Activated T-cell treated with anti-CD3 and anti-CD28 coated beads for 4 hours (primary cell): ENCODE measurements around the gene HHIPL1.

Experiments used
- DNase-seq: peaks from one replicate; pipeline ENCODE4 v3.0.0-alpha.2; 2020

HHIPL1 gene

DNA sequence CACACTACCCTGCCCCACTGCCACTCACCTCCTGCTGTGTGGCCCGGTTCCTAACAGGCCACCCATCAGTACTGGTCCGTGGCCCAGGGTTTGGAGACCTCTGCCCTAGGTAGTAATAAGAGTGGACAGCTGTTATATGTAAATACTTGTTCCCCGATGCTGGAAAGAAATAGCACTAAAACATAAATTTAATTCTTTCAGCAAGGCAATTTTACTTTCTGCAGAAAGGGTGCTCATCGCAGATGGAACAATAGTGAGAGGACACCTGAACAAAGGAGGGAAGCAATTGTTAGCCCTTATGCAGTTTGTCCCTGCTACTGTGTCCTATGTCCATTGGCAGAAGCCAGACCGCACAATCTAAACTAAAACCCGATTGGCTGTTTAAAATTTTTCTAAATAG is 33.3 kb downstream of the HHIPL1 start:
- DNase-seq = no peak

DNA sequence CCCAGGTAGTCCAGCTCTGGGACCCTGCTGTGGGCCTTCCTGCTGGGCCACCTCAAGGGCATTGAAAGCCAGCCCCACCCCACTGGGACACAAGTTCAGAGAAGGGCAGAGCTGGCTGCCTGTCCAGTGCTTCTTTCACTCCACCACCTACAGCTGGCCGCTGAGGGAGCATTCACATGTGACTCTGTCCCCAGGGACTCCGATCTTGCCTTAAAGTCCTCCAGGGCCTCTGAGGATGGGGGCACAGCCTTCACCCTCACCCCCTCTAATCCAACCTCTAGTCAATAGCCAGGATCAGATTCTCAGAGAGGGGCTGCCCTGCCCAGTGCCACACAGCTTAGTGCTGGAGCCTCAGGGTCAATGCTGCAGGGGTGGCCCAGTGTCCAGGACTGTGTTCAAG is 34.2 kb downstream of the HHIPL1 start:
- no peak for DNase-seq

DNA sequence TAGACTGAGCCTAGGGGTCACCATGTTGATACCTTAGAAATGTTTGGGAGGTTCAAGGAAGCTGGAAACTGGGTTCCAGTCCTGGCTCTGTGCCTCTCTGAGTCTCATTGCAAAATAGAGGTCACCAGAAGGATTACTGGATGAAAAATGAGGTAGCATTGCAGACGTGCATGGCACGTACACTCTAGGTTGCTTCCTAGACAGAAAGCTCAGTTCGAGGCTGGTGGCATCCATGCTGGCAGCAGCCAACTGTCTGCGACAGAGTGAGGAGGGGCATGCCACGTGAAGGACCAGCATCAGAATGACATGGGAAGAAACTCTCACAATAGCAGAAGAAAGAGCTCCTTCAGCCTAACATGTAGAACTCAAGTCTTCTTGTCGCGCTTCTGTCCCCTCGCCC is 34.6 kb downstream of the HHIPL1 start:
- no peak for DNase-seq

DNA sequence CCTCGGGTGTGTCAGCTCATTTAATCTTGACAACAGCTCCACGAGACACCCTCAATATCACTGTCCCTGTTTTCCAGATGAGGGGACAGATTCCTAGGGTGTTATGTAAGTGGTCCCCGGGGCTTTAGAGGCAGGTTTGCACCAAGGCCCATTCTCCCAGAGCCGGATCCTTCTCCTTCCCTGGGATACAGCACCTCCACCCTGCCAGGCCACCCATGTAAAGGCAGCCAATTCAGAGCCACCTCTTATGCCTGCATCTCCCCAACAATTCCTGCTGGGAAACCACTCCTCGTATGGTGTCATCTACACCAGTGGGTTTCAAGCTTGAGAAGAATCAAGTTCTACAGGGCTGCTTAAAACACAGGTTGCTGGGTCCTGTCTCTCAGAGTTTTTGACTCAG is 35.1 kb downstream of the HHIPL1 start:
- DNase-seq = no peak

DNA sequence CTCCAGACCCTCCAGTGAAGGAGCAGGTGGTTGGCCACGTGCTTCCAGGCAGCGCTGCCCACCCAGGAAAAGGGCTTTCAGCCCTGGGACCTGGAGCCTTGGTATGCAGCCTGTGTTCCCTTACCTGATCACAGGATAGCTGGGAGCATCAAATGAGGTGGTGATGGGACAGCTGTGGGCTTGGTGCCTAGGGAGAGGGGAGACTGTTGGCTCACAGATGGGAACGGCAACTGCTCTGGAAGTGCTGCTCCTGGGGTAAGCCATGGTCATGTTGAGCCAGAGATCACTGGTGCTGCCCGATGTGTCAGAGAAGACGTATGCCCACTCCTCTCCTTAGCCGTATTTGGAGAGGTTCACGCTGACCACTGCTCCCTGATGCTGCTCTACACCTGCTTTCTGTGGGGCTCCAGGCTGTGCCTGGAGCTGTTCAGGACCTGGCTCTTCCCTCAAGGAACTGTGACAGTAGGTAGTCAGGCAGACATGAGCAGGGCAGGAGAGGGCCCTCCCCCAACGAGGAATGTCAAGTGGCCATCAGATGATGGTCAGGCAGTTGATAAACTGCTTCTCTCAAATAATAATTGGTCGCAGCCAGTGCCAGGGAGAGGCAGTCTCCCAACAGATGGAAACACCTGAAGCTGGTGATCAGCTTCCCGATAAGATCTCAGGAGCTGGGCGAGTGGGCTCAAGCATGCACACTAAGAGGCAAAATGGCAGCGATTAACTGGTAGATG is 36.3 kb downstream of the HHIPL1 start:
- DNase-seq = no peak

DNA sequence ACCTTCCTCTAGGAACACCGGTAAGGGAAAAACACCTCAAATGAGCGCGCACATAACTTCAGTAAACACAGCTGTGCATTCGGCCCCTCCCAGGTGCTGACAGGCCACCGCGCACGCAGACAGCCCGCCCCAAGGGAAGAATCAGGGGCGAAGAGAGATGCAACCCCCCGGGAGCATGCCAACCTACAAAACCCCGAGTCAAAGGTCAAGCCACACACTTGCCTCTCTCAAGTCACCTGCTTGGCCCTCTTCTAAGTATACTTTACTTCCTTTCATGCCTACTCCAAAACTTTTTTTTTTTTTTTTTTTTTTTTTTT is 36.9 kb downstream of the HHIPL1 start:
- DNase-seq = no peak

DNA sequence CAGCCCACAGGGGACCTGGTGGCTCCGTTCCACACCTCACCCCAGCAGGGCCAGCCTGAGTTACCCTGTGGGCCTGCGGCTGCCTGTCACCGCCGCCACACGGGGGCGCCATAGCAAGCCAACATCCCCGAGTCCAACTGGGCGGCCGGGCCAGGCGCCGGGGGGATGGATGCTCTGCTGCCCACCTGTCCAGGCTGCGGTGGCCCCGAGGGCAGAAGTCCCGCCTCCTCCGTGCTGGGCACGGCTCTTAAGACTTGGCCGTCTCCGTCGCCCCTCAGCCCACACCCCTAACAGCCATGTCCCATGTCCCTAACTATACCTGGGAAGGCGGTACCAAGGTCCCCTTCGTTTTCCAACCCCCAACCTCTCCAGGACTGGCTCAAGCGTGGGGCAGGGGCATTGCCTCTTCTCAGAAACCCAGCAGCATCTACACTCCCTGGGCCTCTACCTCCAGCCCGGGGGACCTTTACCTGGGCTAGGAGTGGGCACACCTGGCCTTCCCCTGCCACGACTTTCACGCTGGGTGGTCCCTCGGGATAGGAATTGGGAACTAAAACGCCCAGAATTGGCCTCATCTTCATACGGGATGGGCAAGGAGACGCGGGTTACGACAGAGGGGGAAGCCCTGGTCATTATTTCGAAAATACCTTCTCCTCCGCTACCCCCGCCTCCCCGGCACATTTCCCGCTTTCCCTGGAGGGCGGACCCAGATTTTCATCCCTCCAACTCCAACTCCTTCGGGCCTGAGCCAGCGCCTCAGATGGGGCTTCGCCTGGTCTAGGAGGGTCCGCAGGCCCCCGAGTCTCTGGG is 38.1 kb downstream of the HHIPL1 start:
- peak; percentile 72 for DNase-seq

DNA sequence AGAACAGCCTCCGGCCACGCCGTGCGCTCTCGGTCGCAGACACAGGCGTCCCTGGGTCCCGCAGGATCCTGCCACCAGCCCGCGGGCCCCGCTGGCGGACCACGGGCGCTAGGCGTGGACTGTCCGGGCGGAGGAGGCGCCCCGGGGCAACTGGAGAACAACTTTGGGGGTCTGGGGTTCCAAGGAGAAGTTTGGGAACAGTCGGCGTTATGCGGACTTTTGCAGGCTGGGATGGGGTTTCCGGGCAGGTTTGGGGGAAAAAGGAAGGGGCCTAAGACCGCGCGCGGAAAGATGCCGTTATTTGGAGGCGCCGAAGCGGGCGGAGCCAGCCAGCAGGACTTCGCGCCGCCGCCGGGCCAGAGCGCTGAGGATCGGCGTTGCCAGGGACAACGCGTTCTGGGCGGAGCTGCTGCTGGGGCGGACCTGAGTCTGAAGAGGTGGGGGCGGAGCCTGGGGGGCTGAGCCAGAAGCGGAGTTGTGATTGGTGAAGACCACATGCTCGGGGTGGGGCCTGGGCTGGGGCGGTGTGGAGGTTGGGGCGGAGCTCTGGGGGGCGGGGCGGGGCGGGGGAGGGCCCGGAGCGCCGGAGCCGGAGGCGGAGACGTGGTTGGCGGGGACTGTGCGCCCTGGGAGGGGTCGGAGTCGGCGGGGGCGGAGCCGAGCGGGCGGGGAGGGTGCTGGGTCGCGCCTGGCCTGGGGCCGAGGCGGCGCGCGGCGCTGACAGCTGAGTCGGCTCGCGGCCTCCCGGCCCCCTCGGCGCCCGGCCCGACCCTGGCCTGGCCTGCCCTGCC is 38.9 kb downstream of the HHIPL1 start, which contains the start of gene CYP46A1:
Gene CYP46A1 (plus strand): TSS at position 680 of the 791 bp plus-strand sequence. CDS start 120 bp downstream, outside the sequence.
- DNase-seq = peak; percentile 99

DNA sequence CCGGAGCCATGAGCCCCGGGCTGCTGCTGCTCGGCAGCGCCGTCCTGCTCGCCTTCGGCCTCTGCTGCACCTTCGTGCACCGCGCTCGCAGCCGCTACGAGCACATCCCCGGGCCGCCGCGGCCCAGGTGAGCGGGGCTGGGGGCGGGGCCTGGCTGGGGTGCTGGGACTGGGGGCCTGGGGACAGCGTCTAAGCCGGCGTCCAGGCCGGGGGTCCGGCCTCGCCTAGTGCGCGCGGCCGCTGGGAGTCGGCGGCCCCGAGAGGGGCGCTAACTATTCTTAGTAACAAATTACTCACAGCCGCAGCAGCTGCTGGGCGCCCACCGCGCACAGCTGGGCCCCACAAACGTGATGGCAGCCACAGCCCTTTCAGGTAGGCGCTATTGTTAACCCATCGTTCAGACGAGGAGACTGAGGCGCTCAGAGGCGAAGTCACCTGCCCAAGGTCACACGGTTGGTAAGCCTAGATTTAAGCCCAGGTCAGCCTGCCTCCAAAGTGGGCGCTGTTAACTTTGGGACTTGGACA is 39.5 kb downstream of the HHIPL1 start:
- no peak for DNase-seq

DNA sequence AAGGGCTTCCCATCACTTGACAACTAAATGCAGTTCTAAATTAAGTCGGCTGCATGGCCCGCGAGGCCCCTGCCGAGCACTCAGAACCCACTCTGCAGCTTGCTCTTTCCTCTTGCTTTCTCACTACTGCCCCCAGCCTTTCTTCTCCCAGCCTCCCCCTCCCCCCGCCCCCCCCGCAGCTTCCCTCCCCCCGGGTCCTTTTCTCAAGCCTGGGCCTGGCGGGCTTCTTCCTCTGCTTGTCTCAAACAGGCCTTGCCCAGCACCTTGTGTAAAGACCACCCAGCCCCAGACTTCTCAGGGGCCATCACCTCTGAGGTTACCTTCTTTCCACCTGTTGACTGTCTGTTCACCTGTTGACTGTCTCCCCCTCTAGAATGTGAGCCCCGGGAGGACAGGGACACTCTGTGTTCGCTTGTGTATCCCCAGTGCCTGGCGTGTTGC is 40.2 kb downstream of the HHIPL1 start:
- no peak for DNase-seq

DNA sequence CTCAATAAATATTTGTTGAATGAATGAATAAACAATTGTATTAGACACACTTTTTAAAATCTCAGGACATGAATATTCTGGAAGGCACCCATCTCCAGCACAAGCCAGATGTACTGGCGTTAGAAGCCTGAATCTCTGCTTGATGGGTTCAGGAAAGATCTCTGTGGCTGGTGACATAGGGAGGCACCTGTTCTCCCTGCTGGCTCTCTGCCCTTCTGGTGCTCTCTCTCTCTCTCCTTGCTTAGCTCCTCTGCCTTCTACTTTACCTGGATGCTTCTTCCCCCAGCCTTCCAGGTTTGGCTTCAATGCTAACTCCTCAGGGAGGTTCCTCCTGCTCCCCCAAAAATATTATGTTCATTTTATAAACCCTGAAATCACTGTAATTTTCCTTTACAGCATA is 40.7 kb downstream of the HHIPL1 start:
- no peak for DNase-seq

DNA sequence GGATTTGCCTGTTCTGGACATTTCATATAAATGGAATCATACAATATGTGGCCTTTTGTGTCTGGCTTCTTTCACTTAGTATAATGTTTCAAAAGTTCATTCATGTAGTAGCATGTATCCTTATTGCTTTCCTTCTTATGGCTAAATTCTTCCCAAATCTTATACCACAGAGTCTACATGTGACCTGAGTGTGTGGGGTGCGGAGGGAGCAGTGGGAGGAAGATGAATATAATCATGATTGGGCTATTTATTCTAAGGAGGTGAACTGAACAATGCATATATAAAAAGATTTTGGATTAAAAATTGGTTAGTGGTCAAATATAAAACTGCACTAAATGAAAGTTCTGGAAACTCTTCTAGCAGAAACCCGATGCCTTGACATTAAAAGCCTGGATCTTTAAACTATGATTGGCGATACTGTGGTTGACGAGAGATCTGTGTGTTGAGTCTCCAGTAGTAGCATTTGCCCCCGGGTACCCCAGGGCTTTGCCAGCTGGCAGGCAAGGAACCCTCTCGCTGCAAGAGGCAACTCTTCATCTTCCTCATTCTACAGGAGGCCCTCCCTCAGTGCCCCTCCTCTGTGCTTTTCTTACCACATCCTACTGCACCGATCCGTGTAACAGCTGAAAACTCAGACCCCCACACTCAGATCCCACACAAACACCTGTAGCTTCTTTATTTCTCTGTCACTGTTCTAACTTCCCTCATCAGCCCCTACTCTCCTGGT is 41.8 kb downstream of the HHIPL1 start:
- no peak for DNase-seq

DNA sequence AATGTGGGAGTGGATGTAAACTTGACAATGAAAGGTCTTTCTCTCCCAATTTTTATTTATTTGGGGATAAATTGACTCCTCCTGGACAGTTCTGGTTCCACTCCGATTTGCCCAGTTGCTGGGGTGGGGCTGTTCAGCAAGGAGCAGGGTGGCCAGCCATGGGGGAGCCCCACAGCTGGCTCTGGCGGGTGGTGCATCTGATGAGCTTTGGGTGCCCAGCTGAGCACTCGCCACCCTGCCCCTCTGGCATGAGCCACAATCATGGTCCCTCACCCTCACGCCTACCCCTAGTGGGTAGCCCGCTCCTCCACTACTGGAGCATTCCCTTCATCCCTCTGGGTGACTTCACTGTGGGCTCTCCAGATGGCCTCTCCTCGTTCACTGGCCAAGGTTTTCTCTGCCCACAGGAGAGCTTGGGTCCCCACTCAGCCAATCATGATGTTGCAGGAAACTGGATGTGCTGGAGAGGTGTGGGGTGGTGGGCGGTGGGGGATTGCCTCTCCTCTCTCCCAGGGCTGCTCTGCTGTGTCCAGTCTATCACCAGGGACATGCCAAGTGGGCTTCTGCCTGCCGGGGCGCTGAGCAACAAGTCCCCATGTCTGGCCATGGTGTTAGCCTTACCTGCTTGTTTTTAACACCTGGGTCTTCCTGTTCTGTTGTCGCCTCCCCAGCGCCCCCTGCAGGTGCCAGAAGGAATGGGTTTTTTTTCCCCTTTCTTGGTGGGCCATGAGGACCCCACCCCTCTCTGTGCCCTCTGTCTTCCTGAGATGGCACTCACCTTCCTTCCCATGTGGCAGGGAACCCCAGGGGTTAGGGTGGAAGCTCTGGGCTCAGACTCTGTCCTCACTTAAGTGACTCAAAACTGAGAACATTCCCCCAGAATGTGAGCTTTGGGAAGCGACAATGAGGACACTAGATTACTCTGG is 42.6 kb downstream of the HHIPL1 start:
- DNase-seq = no peak

DNA sequence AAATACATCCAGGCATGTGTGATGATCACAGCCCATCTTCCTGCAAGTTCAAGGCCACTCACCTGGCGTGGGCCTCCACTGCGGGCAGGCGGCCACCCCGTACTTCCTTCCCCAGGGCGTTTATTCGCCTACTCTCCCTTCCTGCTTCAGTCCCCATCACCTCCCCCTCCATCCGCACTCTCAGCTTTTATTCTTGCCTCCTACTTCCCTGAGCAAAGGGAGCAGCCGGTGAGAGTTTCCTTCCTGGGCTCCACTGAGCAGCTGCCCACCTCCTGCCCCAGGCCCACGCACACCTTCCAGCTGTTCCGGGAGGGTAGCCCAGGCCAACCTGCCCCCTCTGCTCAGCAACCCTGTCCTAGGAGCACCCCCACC is 43.3 kb downstream of the HHIPL1 start:
- no peak for DNase-seq

DNA sequence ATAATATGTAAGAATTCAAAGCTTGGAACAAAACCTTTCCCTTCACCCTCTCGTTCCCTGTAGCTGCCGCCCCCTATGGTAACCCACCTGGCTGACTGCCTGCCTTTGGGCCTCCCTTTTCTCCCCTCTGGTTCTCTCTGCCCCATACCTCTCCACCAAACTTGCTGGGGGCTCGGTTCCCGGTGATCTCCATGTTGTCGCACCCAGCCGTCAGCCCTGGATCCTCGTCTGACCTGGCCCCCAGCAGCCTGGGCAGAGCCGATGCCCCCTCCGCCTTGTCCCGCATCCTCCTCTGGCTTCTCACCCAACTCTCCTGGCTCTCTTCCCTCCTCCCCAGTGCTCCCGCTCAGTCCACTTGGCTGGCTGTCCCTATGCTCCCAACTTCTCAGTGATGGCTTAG is 43.7 kb downstream of the HHIPL1 start:
- DNase-seq = no peak

DNA sequence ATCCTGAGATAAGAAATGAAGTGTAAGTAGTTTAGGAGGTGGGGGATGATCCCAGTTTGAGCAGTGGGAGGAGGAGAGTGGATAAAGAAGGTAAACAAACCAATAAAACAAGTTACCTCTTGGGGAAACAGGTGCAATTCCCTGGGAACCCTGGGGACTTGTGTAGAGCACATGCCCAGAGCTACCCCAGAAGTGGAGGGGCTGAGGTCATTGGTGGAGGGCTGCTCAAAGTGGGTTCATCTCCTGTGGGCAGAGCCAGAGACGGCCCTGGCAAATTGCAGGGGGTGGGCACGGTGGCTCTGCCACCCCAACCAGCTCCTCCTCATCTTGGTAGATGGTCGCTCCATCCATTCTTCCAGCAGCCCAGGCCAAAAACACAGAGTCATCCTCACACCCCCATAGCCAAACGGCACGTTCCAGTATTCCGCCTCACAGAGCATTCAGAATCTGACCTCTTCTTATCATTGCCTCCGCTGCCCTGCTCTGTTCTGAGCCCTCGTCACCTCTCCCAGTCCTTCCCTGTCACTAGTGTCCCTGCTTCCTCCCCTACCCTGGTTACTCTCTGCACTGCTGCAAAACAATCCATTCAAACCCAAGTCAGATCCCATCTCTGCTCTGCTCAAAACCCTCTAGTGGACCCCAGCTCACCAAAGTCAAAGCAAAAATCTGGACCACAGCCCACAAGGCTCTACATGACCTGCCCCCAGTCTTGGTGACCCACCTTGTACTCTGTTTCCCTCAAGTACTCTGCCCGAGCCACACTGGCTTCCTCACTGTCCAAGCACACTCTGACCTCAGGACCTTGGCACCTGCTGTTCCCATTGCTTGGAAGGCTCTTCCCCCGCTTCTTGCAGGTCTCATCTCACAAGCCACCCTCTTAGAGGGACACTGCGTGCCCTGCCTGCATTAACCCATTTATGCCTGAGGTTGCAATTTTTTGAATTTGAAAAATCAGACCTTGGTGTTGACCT is 44.6 kb downstream of the HHIPL1 start:
- DNase-seq = no peak

DNA sequence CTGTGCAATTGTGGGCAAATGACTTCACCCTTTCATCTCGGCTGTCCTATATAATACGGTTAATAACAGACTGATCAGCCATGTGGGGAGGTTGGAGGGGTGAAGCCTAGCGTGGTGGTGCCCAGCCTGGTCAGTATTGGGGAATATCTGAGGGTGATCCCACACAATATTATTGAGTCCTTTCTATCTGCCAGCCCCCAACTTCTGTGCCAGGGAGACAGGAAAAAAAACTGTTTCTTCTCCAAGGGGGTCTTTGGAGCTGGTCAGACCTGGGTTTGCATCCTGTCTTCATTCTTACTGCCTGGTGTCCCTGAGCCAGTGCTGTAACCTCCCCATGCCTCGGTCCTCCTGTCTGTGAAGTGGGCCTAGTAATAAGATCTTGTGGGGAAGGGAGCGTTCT is 45.7 kb downstream of the HHIPL1 start:
- DNase-seq = no peak

DNA sequence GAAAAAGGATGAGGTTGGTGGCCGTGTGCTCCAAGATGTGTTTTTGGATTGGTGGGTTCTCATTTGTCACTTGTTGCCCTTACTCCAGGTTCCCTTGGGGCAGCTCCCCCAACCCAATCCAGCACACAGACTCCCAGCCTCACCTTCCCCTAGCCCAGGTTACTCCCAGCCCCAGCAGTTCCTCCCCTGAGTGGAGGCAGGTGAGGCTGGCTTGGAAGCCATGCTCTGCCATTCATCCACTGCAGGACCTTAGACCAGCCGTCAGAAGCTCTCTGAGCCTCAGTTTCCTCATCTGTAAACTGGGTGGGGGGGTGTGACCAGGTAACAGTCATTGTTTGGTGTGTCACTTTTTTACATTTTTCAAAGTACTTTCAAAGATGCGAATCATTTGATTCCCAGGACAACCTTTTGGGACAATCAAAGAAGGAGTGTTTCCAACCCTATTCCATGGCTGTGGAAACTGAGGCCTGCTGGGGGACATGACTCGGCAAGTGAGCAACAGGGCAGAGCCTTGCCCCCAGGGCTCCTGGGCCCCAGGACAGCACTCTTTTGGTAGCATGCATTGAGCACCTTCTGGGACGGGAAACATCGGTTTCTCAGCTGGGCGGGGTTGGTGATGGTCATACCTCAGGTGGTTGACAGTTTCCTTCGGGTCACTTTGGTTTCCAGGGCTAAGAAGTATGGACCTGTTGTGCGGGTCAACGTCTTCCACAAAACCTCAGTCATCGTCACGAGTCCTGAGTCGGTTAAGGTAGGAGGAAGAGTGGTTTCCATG is 46.4 kb downstream of the HHIPL1 start:
- DNase-seq = no peak

DNA sequence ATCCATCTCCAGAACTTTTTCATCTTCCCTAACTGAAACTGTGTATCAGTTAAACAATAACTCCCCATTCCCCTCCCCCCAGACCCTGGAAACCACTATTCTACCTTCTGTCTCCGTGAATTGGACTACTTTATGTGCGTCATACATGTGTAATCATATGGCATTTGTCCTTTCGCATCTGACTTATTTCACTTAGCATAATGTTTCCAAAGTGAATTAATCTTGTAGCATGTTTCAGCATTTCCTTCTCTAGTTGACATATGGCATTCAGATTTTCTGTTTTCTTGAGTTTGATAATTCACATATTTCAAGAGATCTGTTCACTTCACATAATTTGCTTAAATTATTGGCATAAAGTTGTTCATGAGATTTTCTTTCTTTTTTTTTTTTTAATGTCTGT is 49.0 kb downstream of the HHIPL1 start:
- DNase-seq = no peak

DNA sequence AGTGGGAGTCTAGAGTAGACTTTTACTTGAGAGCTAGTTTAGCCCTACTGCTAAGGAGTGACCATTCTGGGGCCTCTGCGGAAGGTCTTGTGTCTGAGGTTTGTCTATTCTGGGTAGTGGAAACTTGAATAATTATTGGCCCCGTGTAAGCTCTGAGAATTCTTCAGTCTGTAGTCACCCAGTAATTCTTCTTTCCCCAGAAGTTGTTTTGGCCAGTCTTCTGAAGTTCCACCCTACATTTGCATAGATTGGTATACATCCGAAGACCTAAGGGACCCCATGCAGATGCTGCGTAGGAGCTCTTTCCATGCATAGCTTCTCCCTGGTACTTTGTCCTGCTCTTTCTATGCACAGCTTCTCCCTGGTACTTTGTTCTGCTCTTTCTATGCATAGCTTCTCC is 52.0 kb downstream of the HHIPL1 start:
- DNase-seq = no peak
